DND-41 (cell line): ENCODE measurements around the gene WIPI1.

Source experiments
- ATAC-seq: fragments of 200-7000 bp; cut with Tn5 transposase; 3 replicates; pipeline ENCODE4 v1.9.1; 2021; ENCODE audit warnings: low read depth; ENCODE audit not compliant: insufficient read depth
- DNase-seq: peaks from one replicate; pipeline ENCODE4 v3.0.0-alpha.2; 2020
- H2AFZ ChIP-seq: 2 replicates; pipeline ENCODE4 v1.6.0; 2012; ENCODE audit warnings: low read depth, low read length
- H3K27ac ChIP-seq: 2 replicates; pipeline ENCODE4 v1.5.1; 2012; ENCODE audit warnings: low read length, inconsistent platforms
- H3K27me3 ChIP-seq: fragments of 200-600 bp; sonication (generic); 2 replicates; pipeline ENCODE4 v1.6.0; 2012; ENCODE audit warnings: low read length, mild to moderate bottlenecking, inconsistent platforms; ENCODE audit not compliant: insufficient read depth, poor library complexity
- H3K36me3 ChIP-seq: 2 replicates; pipeline ENCODE4 v1.5.1; 2012; ENCODE audit warnings: low read length, inconsistent platforms; ENCODE audit not compliant: insufficient read depth
- H3K4me1 ChIP-seq: 2 replicates; pipeline ENCODE4 v1.5.1; 2012; ENCODE audit warnings: mild to moderate bottlenecking, low read length; ENCODE audit not compliant: insufficient read depth
- H3K4me2 ChIP-seq: 2 replicates; pipeline ENCODE4 v1.6.0; 2012; ENCODE audit warnings: mild to moderate bottlenecking, moderate library complexity, low read length, inconsistent platforms; ENCODE audit not compliant: insufficient read depth
- H3K4me3 ChIP-seq, 2 experiments: fragments of 200-600 bp in 1 of 2; shearing (Covaris generic) in 1 of 2; 2 replicates each; pipeline ENCODE4 v1.5.1; 2012 to 2016; ENCODE audit warnings: inconsistent platforms in 2 of 2, low read length in 2 of 2, mild to moderate bottlenecking in 2 of 2, low read depth in 1 of 2, moderate library complexity in 1 of 2
- H3K79me2 ChIP-seq: 2 replicates; pipeline ENCODE4 v1.6.0; 2012; ENCODE audit warnings: low read length, inconsistent platforms; ENCODE audit not compliant: insufficient read depth
- H3K9ac ChIP-seq: 2 replicates; pipeline ENCODE4 v1.6.0; 2012; ENCODE audit warnings: low read depth, mild to moderate bottlenecking, inconsistent platforms, low read length, moderate library complexity
- H3K9me3 ChIP-seq: 2 replicates; pipeline ENCODE4 v1.5.1; 2012; ENCODE audit warnings: low read length, moderate library complexity, mild to moderate bottlenecking, inconsistent platforms; ENCODE audit not compliant: insufficient read depth, severe bottlenecking
- H4K20me1 ChIP-seq: 2 replicates; pipeline ENCODE4 v1.6.0; 2012; ENCODE audit warnings: low read length; ENCODE audit not compliant: insufficient read depth
- EZH2 ChIP-seq: IDR thresholded peaks from 3 replicates; pipeline ENCODE4 v1.6.1; 2012; ENCODE audit warnings: borderline replicate concordance, low read depth, mild to moderate bottlenecking, moderate library complexity, low read length, inconsistent platforms; ENCODE audit not compliant: severe bottlenecking
- TF ChIP-seq, protein P1 (sequence below): IDR thresholded peaks from 2 replicates; pipeline ENCODE4 v1.5.1; 2012; ENCODE audit warnings: borderline replicate concordance, low read length, moderate library complexity, mild to moderate bottlenecking; ENCODE audit not compliant: poor library complexity, severe bottlenecking; ENCODE audit errors: extremely low read depth

WIPI1 gene

DNA sequence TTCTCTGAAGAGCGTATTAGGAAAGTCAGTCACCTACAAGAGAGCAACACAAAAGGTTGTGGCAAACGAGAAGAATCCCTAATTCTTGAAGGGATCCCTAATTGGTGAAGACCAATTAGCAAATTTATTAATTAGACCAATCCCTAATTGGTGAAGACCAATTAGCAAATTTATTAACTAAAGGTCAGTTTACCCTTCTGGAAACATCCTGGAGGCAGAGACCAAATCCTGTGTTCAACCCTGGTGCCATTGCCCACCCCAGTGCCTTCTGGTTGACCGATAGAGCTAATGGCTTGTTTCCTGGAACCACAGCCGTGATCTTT, 74.2 kb downstream of the WIPI1 start:
- Histone ChIP-seq H3K27ac (peak overlapping the region; percentile 79), H4K20me1 (no peaks in the 10 kb centered on the region), H2AFZ (peak overlapping the region; percentile 52; the same call in 1 of the 2 replicates), H3K4me1 (peaks cover 21% of the 10 kb centered on the region), H3K4me3 (no peak overlapping the region), H3K4me2 (peak overlapping the region; percentile 52; the same call in 1 of the 2 replicates), H3K27me3 (no peaks in the 10 kb centered on the region), H3K9ac (peak overlapping the region; percentile 10), H3K36me3 (no peaks in the 10 kb centered on the region), H3K9me3 (no peaks in the 10 kb centered on the region), H3K79me2 (no peaks in the 10 kb centered on the region)
- DNase-seq (no peak), ATAC-seq (no peak)
- TF ChIP-seq EZH2: no peak
- TF ChIP-seq, protein P1, sequence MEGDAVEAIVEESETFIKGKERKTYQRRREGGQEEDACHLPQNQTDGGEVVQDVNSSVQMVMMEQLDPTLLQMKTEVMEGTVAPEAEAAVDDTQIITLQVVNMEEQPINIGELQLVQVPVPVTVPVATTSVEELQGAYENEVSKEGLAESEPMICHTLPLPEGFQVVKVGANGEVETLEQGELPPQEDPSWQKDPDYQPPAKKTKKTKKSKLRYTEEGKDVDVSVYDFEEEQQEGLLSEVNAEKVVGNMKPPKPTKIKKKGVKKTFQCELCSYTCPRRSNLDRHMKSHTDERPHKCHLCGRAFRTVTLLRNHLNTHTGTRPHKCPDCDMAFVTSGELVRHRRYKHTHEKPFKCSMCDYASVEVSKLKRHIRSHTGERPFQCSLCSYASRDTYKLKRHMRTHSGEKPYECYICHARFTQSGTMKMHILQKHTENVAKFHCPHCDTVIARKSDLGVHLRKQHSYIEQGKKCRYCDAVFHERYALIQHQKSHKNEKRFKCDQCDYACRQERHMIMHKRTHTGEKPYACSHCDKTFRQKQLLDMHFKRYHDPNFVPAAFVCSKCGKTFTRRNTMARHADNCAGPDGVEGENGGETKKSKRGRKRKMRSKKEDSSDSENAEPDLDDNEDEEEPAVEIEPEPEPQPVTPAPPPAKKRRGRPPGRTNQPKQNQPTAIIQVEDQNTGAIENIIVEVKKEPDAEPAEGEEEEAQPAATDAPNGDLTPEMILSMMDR: no peak

DNA sequence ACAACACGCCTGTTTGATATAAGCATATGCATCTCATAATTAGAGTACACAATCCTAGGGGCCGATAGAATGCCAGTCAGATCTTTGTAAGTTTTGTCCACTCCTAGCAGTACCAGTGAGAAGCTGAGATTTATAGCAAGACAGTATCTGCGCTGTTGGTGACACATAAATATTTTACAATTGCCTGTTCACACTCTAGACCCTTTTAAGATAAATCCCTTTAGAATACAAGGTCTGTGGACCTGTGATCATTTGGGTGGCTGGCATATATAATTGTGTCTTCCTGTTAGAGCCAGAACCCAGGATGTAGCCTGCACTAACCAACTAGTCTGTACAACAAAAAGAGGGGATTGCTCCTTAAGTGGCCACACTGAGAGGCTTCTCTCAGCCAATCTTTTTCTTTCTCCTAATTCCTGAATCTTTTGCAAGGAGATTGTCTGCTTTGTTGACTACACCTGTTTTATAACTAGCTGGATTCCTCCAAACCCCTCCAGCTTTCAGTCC, 74.7 kb downstream of the WIPI1 start:
- H3K4me2 ChIP-seq: no peak overlapping the region
- H3K27me3 ChIP-seq: no peaks in the 10 kb centered on the region
- H3K36me3 ChIP-seq: no peaks in the 10 kb centered on the region
- no peak overlapping the region for H3K4me3 ChIP-seq
- TF ChIP-seq EZH2: no peak
- ATAC-seq (no peak), DNase-seq (no peak)
- peak overlapping the region; percentile 79; the same call in 1 of the 2 replicates for H3K27ac ChIP-seq
- no peak overlapping the region for H2AFZ ChIP-seq
- no peaks in the 10 kb centered on the region for H3K9me3 ChIP-seq
- peaks cover 21% of the 10 kb centered on the region for H3K4me1 ChIP-seq
- H3K9ac ChIP-seq: no peak overlapping the region
- no peaks in the 10 kb centered on the region for H4K20me1 ChIP-seq
- no peaks in the 10 kb centered on the region for H3K79me2 ChIP-seq

DNA sequence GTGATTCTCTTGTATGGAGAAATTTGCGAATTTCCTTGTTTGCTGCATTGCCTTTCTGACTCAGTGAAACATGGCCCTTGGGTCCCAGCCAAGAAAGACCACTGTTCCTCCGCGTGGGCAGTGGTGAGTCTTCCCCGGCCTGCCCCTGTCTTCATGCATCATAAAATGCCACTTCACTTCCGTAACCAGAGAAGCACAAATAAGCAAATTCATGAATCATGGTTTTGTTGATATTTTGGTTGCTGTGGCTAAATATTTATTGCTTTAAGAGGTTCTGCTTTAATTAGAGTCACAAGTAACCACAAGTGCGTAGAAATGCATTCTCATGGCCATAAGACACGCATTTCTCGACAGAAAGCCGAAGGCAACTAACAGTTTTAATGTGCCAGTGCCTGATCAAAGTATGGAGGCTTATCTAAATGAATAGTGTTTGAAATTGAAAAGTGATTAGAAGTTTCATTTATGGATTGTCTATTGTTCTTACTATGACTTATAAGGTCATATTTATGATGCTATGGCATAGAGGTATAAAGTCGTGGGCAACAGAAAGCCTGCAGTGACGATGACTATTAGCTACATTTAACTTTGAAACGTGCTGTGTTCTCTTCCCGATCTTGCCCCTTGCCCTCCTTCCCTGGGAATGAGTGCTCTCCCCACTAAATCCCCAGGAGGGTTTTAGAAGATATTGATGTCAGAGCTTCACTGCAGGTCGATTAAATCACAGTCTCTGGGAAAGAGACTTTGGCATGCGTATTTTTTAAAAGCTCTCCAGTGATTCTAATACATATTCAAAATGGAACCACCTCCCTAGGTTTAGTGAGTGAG, 76.0 kb downstream of the WIPI1 start:
- no peak for DNase-seq
- no peak overlapping the region for H3K4me2 ChIP-seq
- no peak overlapping the region for H2AFZ ChIP-seq
- no peak overlapping the region for H3K9ac ChIP-seq
- no peaks in the 10 kb centered on the region for H3K79me2 ChIP-seq
- H3K9me3 ChIP-seq: no peaks in the 10 kb centered on the region
- no peak overlapping the region for H3K27ac ChIP-seq
- ATAC-seq: no peak
- H3K4me3 ChIP-seq: no peak overlapping the region
- no peaks in the 10 kb centered on the region for H4K20me1 ChIP-seq
- peaks cover 21% of the 10 kb centered on the region for H3K4me1 ChIP-seq
- no peaks in the 10 kb centered on the region for H3K27me3 ChIP-seq
- H3K36me3 ChIP-seq: no peaks in the 10 kb centered on the region
- TF ChIP-seq, protein P1: no peak
- TF ChIP-seq EZH2: no peak
